Measurements from ENCODE around the gene ZNF804B. TPM values are rescaled to one million over a fixed set of nuclear protein-coding genes. Genes with fewer than 3 reads are reported as not detected.

Gene ZNF804B
- total RNA-seq, 1 experiment from 2014 or later = not detected

DNA sequence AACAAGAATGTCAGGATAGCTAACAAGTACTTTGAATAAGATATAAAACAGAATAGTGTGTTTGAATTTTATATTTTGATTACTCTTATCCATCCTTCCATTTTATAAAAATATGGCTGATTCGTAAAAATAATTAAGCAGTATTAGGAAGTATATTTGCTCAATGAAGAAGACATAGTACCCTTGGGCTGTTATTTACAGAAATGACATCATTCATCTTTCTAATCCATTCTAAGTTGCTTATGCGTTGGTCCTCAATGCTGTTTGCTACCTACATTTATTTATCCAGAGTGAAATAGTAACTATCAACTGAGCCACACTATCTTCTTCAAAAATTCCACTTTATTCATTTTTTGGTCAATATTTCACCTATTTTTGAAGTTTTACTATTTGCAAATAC is 2.1 kb upstream of the ZNF804B start:
- TF ChIP-seq EZH2phosphoT487 (IDR thresholded peaks at IDR 0.05; ENCODE audit: borderline replicate concordance, low read length) (no peak), EZH2 (IDR thresholded peaks at IDR 0.05; ENCODE audit: low read length, unreplicated experiment) (no peak)
- TF ChIP-seq, protein P1, sequence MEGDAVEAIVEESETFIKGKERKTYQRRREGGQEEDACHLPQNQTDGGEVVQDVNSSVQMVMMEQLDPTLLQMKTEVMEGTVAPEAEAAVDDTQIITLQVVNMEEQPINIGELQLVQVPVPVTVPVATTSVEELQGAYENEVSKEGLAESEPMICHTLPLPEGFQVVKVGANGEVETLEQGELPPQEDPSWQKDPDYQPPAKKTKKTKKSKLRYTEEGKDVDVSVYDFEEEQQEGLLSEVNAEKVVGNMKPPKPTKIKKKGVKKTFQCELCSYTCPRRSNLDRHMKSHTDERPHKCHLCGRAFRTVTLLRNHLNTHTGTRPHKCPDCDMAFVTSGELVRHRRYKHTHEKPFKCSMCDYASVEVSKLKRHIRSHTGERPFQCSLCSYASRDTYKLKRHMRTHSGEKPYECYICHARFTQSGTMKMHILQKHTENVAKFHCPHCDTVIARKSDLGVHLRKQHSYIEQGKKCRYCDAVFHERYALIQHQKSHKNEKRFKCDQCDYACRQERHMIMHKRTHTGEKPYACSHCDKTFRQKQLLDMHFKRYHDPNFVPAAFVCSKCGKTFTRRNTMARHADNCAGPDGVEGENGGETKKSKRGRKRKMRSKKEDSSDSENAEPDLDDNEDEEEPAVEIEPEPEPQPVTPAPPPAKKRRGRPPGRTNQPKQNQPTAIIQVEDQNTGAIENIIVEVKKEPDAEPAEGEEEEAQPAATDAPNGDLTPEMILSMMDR (conservative IDR thresholded peaks at IDR 0.05; ENCODE audit: low read depth, low read length) = no peak
- Histone ChIP-seq H3K4me1 (ENCODE audit: insufficient read depth, low read length) (no peaks in the 10 kb centered on the region), H3K9ac (ENCODE audit: low read length) (no peak overlapping the region), H3K27me3 (ENCODE audit: low read length) (peaks cover 42% of the 10 kb centered on the region), H3K27ac (ENCODE audit: low read length) (no peak overlapping the region), H3K9me2 (replicated peaks; ENCODE audit: low read length) (no peaks in the 10 kb centered on the region), H3K4me2 (ENCODE audit: low read length) (no peak overlapping the region), H3K36me3 (ENCODE audit: low read depth, low read length) (no peaks in the 10 kb centered on the region), H3F3A (ENCODE audit: low read length, unreplicated experiment) (no peaks in the 10 kb centered on the region), H3K9me3 (ENCODE audit: low read length) (no peaks in the 10 kb centered on the region), H3K4me3 (ENCODE audit: low read length) (no peak overlapping the region), H3K79me2 (ENCODE audit: low read length) (no peaks in the 10 kb centered on the region), H2AFZ (ENCODE audit: low read length) (no peak overlapping the region), H4K20me1 (ENCODE audit: low read length) (no peaks in the 10 kb centered on the region)
- ChIA-PET CTCF (no interaction called here), POLR2A (ENCODE audit: unreplicated experiment) (no interaction called here)
- DNase-seq (no peak), ATAC-seq (no peak)
- intact Hi-C loops (cut with micrococcal nuclease) = loop anchor here (10.0 kb wide), 1 partner anchor 513 kb away; no protein-coding TSS in a partner anchor
- BruUV-seq (replicated peaks) = no TSS peak

DNA sequence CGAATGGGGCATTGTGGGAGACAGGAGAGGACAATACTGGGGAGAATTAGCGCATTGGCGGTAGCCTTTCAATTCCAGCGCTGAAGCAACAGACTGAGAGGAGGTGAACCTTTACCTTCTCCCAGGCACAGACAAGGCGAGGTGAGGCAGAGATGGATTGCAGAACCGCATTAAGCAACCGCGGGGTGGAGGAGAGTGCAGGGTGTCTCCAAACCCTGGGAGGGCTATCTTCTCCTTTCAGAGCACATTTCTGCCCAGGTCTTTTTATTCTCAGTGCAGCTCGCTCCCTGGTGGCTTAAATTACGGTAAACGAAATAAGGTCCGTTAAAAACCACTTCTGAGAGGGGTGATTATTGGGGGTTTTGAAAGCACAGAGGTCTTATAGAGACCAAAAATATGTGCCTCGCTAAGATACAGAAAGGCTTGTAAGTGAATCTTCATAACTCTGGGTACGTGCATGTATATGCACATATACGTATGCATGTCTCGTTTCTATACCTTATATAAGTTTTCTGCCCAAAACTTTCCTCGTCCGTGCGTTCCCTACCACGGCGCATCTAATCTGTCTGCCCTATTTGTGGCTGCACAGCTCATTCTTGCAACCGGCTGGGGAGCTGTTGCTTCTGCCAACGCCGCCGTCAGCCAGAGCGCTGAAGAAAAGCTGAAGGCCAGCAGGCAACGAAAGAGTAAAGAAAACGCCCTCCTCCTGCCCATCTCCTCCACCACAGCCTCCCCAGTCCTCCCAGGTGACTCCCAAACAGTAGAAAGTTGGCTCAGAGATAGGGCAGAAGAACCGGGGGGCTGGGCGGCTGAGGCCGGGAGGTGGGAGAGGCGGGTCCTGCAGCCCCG is 895 bp upstream of the ZNF804B start:
- peak overlapping the region; percentile 54 for H3K4me2 ChIP-seq (ENCODE audit: low read length)
- peaks cover 42% of the 10 kb centered on the region for H3K27me3 ChIP-seq (ENCODE audit: low read length)
- BruUV-seq (replicated peaks) = no TSS peak
- H3K79me2 ChIP-seq (ENCODE audit: low read length) = no peaks in the 10 kb centered on the region
- DNase-seq (peak; percentile 6), ATAC-seq (peak; percentile 65)
- H4K20me1 ChIP-seq (ENCODE audit: low read length) = no peaks in the 10 kb centered on the region
- TF ChIP-seq EZH2 (IDR thresholded peaks at IDR 0.05; ENCODE audit: low read length, unreplicated experiment) = peak; percentile 66
- TF ChIP-seq, protein P1 (conservative IDR thresholded peaks at IDR 0.05; ENCODE audit: low read depth, low read length) = no peak
- H2AFZ ChIP-seq (ENCODE audit: low read length) = no peak overlapping the region
- no peaks in the 10 kb centered on the region for H3K9me3 ChIP-seq (ENCODE audit: low read length)
- H3K9ac ChIP-seq (ENCODE audit: low read length) = no peak overlapping the region
- no peak overlapping the region for H3K27ac ChIP-seq (ENCODE audit: low read length)
- H3K9me2 ChIP-seq (replicated peaks; ENCODE audit: low read length) = no peaks in the 10 kb centered on the region
- intact Hi-C loops (cut with micrococcal nuclease) = loop anchor here (10.0 kb wide), 1 partner anchor 514 kb away; no protein-coding TSS in a partner anchor
- H3F3A ChIP-seq (ENCODE audit: low read length, unreplicated experiment) = no peaks in the 10 kb centered on the region
- peak overlapping the region; percentile 13; the same call in 1 of the 2 replicates for H3K4me3 ChIP-seq (ENCODE audit: low read length)
- no peaks in the 10 kb centered on the region for H3K36me3 ChIP-seq (ENCODE audit: low read depth, low read length)
- POLR2A ChIA-PET (ENCODE audit: unreplicated experiment) = interaction anchor here (0.5 to 0.6 kb wide), 2 partner anchors 1046 to 1452 kb away, joined by 3 to 4 read pairs; no protein-coding TSS in a partner anchor
- H3K4me1 ChIP-seq (ENCODE audit: insufficient read depth, low read length) = no peaks in the 10 kb centered on the region
- CTCF ChIA-PET = no interaction called here

DNA sequence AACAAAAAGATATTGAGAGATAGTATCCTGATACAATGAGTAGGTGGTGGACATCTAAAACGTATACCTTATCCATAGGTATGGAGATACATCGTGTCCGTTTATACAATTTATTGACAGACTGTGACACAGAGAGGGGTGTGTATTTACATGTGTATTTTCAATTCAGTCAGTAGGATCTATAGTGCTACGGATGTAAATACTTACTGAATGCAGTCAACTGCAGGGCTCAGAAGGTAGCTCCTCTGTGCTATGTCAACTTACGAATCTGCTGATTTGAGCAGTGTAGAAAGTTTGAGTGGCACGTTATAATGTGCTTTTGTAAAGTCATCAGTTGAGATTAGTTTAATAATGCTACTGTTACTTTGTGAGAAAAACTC is 626 bp downstream of the ZNF804B start:
- BruUV-seq (replicated peaks) = no TSS peak
- H3K9me2 ChIP-seq (replicated peaks; ENCODE audit: low read length) = no peaks in the 10 kb centered on the region
- H3K79me2 ChIP-seq (ENCODE audit: low read length) = no peaks in the 10 kb centered on the region
- no peaks in the 10 kb centered on the region for H3K9me3 ChIP-seq (ENCODE audit: low read length)
- no peaks in the 10 kb centered on the region for H4K20me1 ChIP-seq (ENCODE audit: low read length)
- DNase-seq = no peak
- ChIA-PET CTCF (no interaction called here), POLR2A (ENCODE audit: unreplicated experiment) (interaction anchor here (0.6 kb wide), 1 partner anchor 39 kb away, joined by 3 read pairs; no protein-coding TSS in a partner anchor)
- no peak for ATAC-seq
- H3K4me1 ChIP-seq (ENCODE audit: insufficient read depth, low read length) = no peaks in the 10 kb centered on the region
- peak overlapping the region; percentile 13; the same call in 1 of the 2 replicates for H3K4me3 ChIP-seq (ENCODE audit: low read length)
- no peaks in the 10 kb centered on the region for H3K36me3 ChIP-seq (ENCODE audit: low read depth, low read length)
- TF ChIP-seq, protein P1 (conservative IDR thresholded peaks at IDR 0.05; ENCODE audit: low read depth, low read length) = no peak
- TF ChIP-seq EZH2 (IDR thresholded peaks at IDR 0.05; ENCODE audit: low read length, unreplicated experiment) (no peak), EZH2phosphoT487 (IDR thresholded peaks at IDR 0.05; ENCODE audit: borderline replicate concordance, low read length) (no peak)
- no peaks in the 10 kb centered on the region for H3F3A ChIP-seq (ENCODE audit: low read length, unreplicated experiment)
- no peak overlapping the region for H3K27ac ChIP-seq (ENCODE audit: low read length)
- no peak overlapping the region for H2AFZ ChIP-seq (ENCODE audit: low read length)
- H3K9ac ChIP-seq (ENCODE audit: low read length) = no peak overlapping the region
- peak overlapping the region; percentile 54 for H3K4me2 ChIP-seq (ENCODE audit: low read length)
- intact Hi-C loops (cut with micrococcal nuclease) = no loop called here
- peaks cover 42% of the 10 kb centered on the region for H3K27me3 ChIP-seq (ENCODE audit: low read length)
